Heart left ventricle (tissue), 16 donors: ENCODE measurements around the gene PSMA2. TPM values are rescaled to one million over a fixed set of nuclear protein-coding genes. Genes with fewer than 3 reads are reported as not detected.

ENCODE experiments used
- ATAC-seq, 4 donors: fragments of 200-7000 bp; cut with Tn5 transposase; one replicate each; pipeline ENCODE4 v1.9.1; 2020 to 2022; ENCODE audit warnings: moderate library complexity in 4 of 4, mild to moderate bottlenecking in 3 of 4, moderate number of reproducible peaks in 1 of 4
- DNase-seq, 5 donors: peaks; one replicate each; pipeline ENCODE4 v3.0.0-alpha.2; 2020
- H3K27ac ChIP-seq, 12 donors: fragments of 200-600 bp; sonication (generic) in 4 of 12; one replicate each; pipeline versions ENCODE4 v1.5.0 to v1.8.0; 2016 to 2022; ENCODE audit warnings: mild to moderate bottlenecking in 2 of 12
- H3K27me3 ChIP-seq, 9 donors: fragments of 200-600 bp; sonication (generic) in 2 of 9; one replicate each; pipeline versions ENCODE4 v1.5.1 to v1.8.0; 2016 to 2022; ENCODE audit warnings: mild to moderate bottlenecking in 3 of 9
- H3K36me3 ChIP-seq, 9 donors: fragments of 200-600 bp; sonication (generic) in 2 of 9; one replicate each; pipeline versions ENCODE4 v1.5.0 to v1.8.0; 2018 to 2022; ENCODE audit warnings: mild to moderate bottlenecking in 2 of 9
- H3K4me1 ChIP-seq, 12 donors: fragments of 200-600 bp; sonication (generic) in 4 of 12; one replicate each; pipeline versions ENCODE4 v1.5.0 to v1.8.0; 2016 to 2022; ENCODE audit warnings: mild to moderate bottlenecking in 3 of 12
- H3K4me3 ChIP-seq, 12 donors: fragments of 200-600 bp; sonication (generic) in 4 of 12; one replicate each; pipeline versions ENCODE4 v1.5.0 to v1.8.0; 2017 to 2022; ENCODE audit warnings: mild to moderate bottlenecking in 9 of 12, moderate library complexity in 4 of 12
- H3K9me3 ChIP-seq, 12 donors: fragments of 200-600 bp; sonication (generic) in 4 of 12; one replicate each; pipeline versions ENCODE4 v1.5.0 to v1.8.0; 2016 to 2022; ENCODE audit warnings: mild to moderate bottlenecking in 1 of 12
- CTCF ChIP-seq, 12 donors: fragments of 200-600 bp; sonication (generic) in 4 of 12; IDR thresholded peaks; one replicate each; pipeline versions ENCODE4 v1.5.0 to v1.8.0; 2018 to 2022; ENCODE audit warnings: antibody characterized with exemption in 12 of 12, mild to moderate bottlenecking in 5 of 12
- POLR2A ChIP-seq, 2 donors: fragments of 450-650 bp; IDR thresholded peaks; one replicate each; pipeline ENCODE4 v1.6.1; 2017; ENCODE audit warnings: antibody characterized with exemption in 2 of 2, mild to moderate bottlenecking in 2 of 2, moderate library complexity in 2 of 2
- WGBS, 4 donors: extraction: QIAGEN DNeasy Blood & Tissue Kit in 2 of 4; methylation state at CpG; one replicate each; pipeline versions ENCODE4 v1.1.5 to v1.1.7; 2013 to 2018; 5-methylcytosine and 5-hydroxymethylcytosine counted together
- intact Hi-C, 10 donors: fragments of 100-400 bp; cut with DNase I; formaldehyde crosslinking; loops; one replicate each; pipeline versions ENCODE4 v1.11.1 to v1.14.2; 2022
- polyA plus RNA-seq, 2 donors: library from polyadenylated mRNA; stranded (reverse); fragments of 200-250 nt; gene quantifications; one replicate each; pipeline ENCODE4 v1.2.3, GENCODE V29; 2013
- total RNA-seq, 9 donors: library from RNA; depleted of rRNA in 2 of 9; stranded (reverse); fragments of >200 nt in 2 of 9; fragmentation: NEBNext Ultra II Directional in 3 of 9; extraction: Animal tissue kit (Norgen Biotek cat#: 25700) in 3 of 9; gene quantifications; one replicate each; pipeline versions ENCODE4 v1.1.0 to v1.2.4, GENCODE V29; 2016 to 2023
- donor health status: ischemic (EF 13 %, LVEDD 7.1; RV severe dilation, severe dysfunction).
- donor health status: healthy with polysubstance abuse.
- donor health status: DM: no; HTN: yes; CAD: no.
- donor health status: DM: no; HTN: no; CAD: no.
- donor health status: ischemic (EF 25% LVEDD 6.9; RV normal size, moderate dysfunction).
- donor health status: ischemic (EF 25% LVEDD 5.7; RV mildly dilated, moderate dysfunction).
- donor health status: healthy.
- donor health status: DM: yes; HTN: yes; CAD: no.
- donor health status: ischemic (EF 35%, LVEDD 5.7; RV mildly dilated, moderate dysfunction).
- donor health status: nonischemic (EF 11% LVEDD 7.7; RV severe dilation, severe dysfunction).
- donor health status: DM: yes; HTN: yes; CAD: no.
- donor health status: PGD.
- donor health status: ischemic (EF 29% LVEDD 5.4; RV normal size, mild dysfunction).
- donor health status: nonischemic (EF 23%, LVEDD 6.1; RV moderate dilation, normal function).

The PSMA2 gene
- total and polyA plus RNA-seq, 11 donors = 41.8 to 139 (median 75.8) TPM

- no peak for DNase-seq
- TF ChIP-seq POLR2A (IDR thresholded peaks at IDR 0.05) = no peak
- no peak for TF ChIP-seq CTCF (IDR thresholded peaks at IDR 0.05)
- Histone ChIP-seq H3K27ac (no peak overlapping the region), H3K27me3 (no peaks in the 10 kb centered on the region), H3K36me3 (no peaks in the 10 kb centered on the region), H3K4me3 (peak overlapping the region in 2 of 12 donors; percentile 5 to 10), H3K4me1 (no peaks in the 10 kb centered on the region), H3K9me3 (no peaks in the 10 kb centered on the region)
- ATAC-seq = no peak
- 31 to 60% (median 46%) methylated on average over 3 to 4 of the region's 4 CpGs for WGBS, 4 donors
- intact Hi-C loops = loop anchor here in 4 of 10 donors (2.0 to 10.0 kb wide), 6 partner anchors 159 to 889 kb away; partner anchors contain the start of genes COA1 (in 1 of the 4) and HECW1 (in 1 of the 4)
These were observed 14.1 kb upstream of the PSMA2 start for GRCh38 chr7:42945821-42946626.

- ATAC-seq = peak in 3 of 4 donors; percentile 67 to 82 (median 73)
- DNase-seq = peak; percentile 61 to 83 (median 71)
- Histone ChIP-seq H3K4me3 (no peak overlapping the region), H3K27ac (no peak overlapping the region), H3K4me1 (no peaks in the 10 kb centered on the region), H3K36me3 (peaks cover 0 to 43% (median 38%) of the 10 kb centered on the region in 9 donors), H3K27me3 (no peaks in the 10 kb centered on the region), H3K9me3 (no peaks in the 10 kb centered on the region)
- intact Hi-C loops = loop anchor here (1.0 to 10.0 kb wide), 13 partner anchors 164 to 894 kb away; partner anchors contain the start of genes HECW1 (in 2 of the 10) and COA1 (in 1 of the 10)
- TF ChIP-seq CTCF (IDR thresholded peaks at IDR 0.05) = peak; percentile 76 to 89 (median 84)
- TF ChIP-seq POLR2A (IDR thresholded peaks at IDR 0.05) = no peak
- whole genome bisulfite sequencing, 4 donors = 53 to 61% (median 58%) methylated on average over 13 of the region's 13 CpGs
These were observed 9.2 kb upstream of the PSMA2 start for GRCh38 chr7:42940985-42941847.

- Histone ChIP-seq H3K27ac (no peak overlapping the region), H3K4me3 (no peak overlapping the region), H3K9me3 (no peaks in the 10 kb centered on the region), H3K4me1 (peaks cover 0 to 8% (median 0%) of the 10 kb centered on the region in 12 donors), H3K36me3 (peaks cover 0 to 58% (median 54%) of the 10 kb centered on the region in 9 donors), H3K27me3 (no peaks in the 10 kb centered on the region)
- TF ChIP-seq CTCF (IDR thresholded peaks at IDR 0.05) (no peak), POLR2A (IDR thresholded peaks at IDR 0.05) (no peak)
- DNase-seq = no peak
- no peak for ATAC-seq
- intact Hi-C loops = loop anchor here (1.0 to 10.0 kb wide), 13 partner anchors 165 to 895 kb away; partner anchors contain the start of genes COA1 (in 3 of the 10) and HECW1 (in 2 of the 10)
- WGBS, 4 donors = 91 to 92% (median 91%) methylated on average over 4 of the region's 4 CpGs
These were observed 7.7 kb upstream of the PSMA2 start for GRCh38 chr7:42939457-42940240.
